ENCODE measurements around the gene TRIL.

DNA sequence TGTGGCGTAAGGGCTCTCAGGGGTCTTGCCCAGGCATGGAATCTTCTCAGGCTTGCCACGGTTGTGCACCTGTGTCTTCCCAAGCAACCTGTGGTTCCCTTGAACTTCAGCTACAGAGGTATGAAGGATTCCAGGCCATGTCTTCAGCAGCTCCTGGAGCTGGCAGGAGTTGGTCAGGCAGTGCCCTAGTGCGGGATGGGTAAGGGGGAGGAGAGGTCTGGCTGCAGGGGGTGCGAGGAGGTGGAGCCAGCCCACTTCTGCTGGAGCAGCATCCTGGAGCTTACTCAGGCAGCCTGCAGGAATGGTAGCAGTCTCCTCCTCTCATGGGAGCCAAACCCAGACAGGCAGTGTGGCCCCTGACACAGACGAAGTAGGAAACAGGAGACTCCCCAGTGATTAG lies 3.8 kb upstream of the TRIL start:
- TF ChIP-seq, protein P1, sequence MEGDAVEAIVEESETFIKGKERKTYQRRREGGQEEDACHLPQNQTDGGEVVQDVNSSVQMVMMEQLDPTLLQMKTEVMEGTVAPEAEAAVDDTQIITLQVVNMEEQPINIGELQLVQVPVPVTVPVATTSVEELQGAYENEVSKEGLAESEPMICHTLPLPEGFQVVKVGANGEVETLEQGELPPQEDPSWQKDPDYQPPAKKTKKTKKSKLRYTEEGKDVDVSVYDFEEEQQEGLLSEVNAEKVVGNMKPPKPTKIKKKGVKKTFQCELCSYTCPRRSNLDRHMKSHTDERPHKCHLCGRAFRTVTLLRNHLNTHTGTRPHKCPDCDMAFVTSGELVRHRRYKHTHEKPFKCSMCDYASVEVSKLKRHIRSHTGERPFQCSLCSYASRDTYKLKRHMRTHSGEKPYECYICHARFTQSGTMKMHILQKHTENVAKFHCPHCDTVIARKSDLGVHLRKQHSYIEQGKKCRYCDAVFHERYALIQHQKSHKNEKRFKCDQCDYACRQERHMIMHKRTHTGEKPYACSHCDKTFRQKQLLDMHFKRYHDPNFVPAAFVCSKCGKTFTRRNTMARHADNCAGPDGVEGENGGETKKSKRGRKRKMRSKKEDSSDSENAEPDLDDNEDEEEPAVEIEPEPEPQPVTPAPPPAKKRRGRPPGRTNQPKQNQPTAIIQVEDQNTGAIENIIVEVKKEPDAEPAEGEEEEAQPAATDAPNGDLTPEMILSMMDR (IDR thresholded peaks at IDR 0.05): no peak
- TF ChIP-seq POLR2AphosphoS5 (IDR thresholded peaks at IDR 0.05; ENCODE audit: insufficient read depth in 1 of 2, low read depth in 1 of 2): no peak
- no peak for TF ChIP-seq POLR2A (IDR thresholded peaks at IDR 0.05)
